ENCODE measurements around the gene MYO6.

DNA sequence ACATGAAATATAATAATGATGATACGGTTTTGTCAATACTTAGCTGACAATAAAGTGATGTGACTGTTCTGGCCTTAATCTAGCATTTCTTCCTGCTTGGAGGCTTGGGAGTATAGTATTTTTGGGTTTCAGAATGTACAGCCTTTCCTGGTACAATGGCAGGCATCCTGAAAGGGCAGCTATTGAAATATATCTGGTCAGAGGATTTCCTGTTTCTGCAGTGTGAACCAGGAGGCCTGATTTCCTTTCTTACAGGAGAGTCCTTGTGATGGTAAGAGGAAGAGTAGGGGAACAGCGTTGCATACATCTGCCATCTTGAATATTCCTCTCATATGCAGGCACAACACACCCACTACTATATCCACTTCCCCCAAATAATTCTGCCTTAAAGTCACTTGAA, 93.7 kb downstream of the MYO6 start:
- TF ChIP-seq, protein P1, sequence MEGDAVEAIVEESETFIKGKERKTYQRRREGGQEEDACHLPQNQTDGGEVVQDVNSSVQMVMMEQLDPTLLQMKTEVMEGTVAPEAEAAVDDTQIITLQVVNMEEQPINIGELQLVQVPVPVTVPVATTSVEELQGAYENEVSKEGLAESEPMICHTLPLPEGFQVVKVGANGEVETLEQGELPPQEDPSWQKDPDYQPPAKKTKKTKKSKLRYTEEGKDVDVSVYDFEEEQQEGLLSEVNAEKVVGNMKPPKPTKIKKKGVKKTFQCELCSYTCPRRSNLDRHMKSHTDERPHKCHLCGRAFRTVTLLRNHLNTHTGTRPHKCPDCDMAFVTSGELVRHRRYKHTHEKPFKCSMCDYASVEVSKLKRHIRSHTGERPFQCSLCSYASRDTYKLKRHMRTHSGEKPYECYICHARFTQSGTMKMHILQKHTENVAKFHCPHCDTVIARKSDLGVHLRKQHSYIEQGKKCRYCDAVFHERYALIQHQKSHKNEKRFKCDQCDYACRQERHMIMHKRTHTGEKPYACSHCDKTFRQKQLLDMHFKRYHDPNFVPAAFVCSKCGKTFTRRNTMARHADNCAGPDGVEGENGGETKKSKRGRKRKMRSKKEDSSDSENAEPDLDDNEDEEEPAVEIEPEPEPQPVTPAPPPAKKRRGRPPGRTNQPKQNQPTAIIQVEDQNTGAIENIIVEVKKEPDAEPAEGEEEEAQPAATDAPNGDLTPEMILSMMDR (IDR thresholded peaks at IDR 0.05) = no peak
- TF ChIP-seq POLR2A (IDR thresholded peaks at IDR 0.05) = no peak
